Neural cell (in vitro differentiated cells): ENCODE results near the gene PPM1L. TPM values are rescaled to one million over a fixed set of nuclear protein-coding genes. Genes with fewer than 3 reads are reported as not detected.

Experiments used
- H2AFZ ChIP-seq: fragments of 200-600, 300-800 bp; sonication (generic), shearing (Covaris generic); 2 replicates; pipeline ENCODE4 v1.6.0; 2014; ENCODE audit warnings: low read depth, mild to moderate bottlenecking, antibody characterized with exemption, low read length, moderate library complexity
- H3F3A ChIP-seq: fragments of 200-600 bp; shearing (Covaris generic); 2 replicates; pipeline ENCODE4 v1.6.1; 2016; ENCODE audit warnings: mild to moderate bottlenecking, moderate library complexity, mixed read lengths, antibody characterized with exemption, low read length; ENCODE audit not compliant: insufficient read depth, poor library complexity, severe bottlenecking
- H3K27ac ChIP-seq: fragments of 200-600, 300-800 bp; sonication (generic), shearing (Covaris generic); 2 replicates; pipeline ENCODE4 v1.5.1; 2014; ENCODE audit warnings: mild to moderate bottlenecking, low read length, moderate library complexity
- H3K27me3 ChIP-seq: fragments of 300-800, 200-600 bp; sonication (generic), shearing (Covaris generic); 2 replicates; pipeline ENCODE4 v1.6.0; 2014; ENCODE audit warnings: mild to moderate bottlenecking, low read depth, low read length, moderate library complexity; ENCODE audit not compliant: insufficient read depth
- H3K36me3 ChIP-seq: fragments of 300-800, 200-600 bp; sonication (generic), shearing (Covaris generic); 2 replicates; pipeline ENCODE4 v1.5.1; 2014; ENCODE audit warnings: mild to moderate bottlenecking, antibody characterized with exemption, low read length, moderate library complexity; ENCODE audit not compliant: insufficient read depth
- H3K4me2 ChIP-seq: fragments of 300-800, 200-600 bp; sonication (generic), shearing (Covaris generic); 2 replicates; pipeline ENCODE4 v1.6.0; 2014; ENCODE audit warnings: mild to moderate bottlenecking, low read length
- H3K4me3 ChIP-seq: fragments of 300-800, 200-600 bp; sonication (generic), shearing (Covaris generic); 2 replicates; pipeline ENCODE4 v1.5.1; 2014; ENCODE audit warnings: mild to moderate bottlenecking, low read length, moderate library complexity
- H3K79me2 ChIP-seq: fragments of 200-600 bp; shearing (Covaris generic); replicated peaks from 2 replicates; pipeline ENCODE4 v1.6.0; 2014; ENCODE audit warnings: mild to moderate bottlenecking, low read length, moderate library complexity; ENCODE audit not compliant: insufficient read depth
- H3K9ac ChIP-seq: fragments of 300-800, 200-600 bp; sonication (generic), shearing (Covaris generic); 2 replicates; pipeline ENCODE4 v1.6.1; 2016; ENCODE audit warnings: mild to moderate bottlenecking, low read length, mixed read lengths
- H3K9me2 ChIP-seq: fragments of 200-600 bp; shearing (Covaris generic); 2 replicates; pipeline ENCODE4 v1.6.1; 2016; ENCODE audit warnings: mild to moderate bottlenecking, low read length, mixed read lengths; ENCODE audit not compliant: insufficient read depth
- H3K9me3 ChIP-seq: fragments of 200-600, 300-800 bp; sonication (generic), shearing (Covaris generic); 2 replicates; pipeline ENCODE4 v1.6.1; 2016; ENCODE audit warnings: mild to moderate bottlenecking, mixed run types, low read length, moderate library complexity, mixed read lengths
- H4K20me1 ChIP-seq: fragments of 200-600 bp; shearing (Covaris generic); 2 replicates; pipeline ENCODE4 v1.6.1; 2016; ENCODE audit warnings: mild to moderate bottlenecking, mixed run types; ENCODE audit not compliant: insufficient read depth
- CTCF ChIP-seq: fragments of 450-650 bp; IDR thresholded peaks from 2 replicates; pipeline ENCODE4 v1.5.1; 2014; ENCODE audit warnings: antibody characterized with exemption, mild to moderate bottlenecking, moderate library complexity; ENCODE audit not compliant: poor library complexity, severe bottlenecking
- EP300 ChIP-seq: fragments of 450-650 bp; conservative IDR thresholded peaks from 2 replicates; pipeline ENCODE4 v1.6.1; 2014; ENCODE audit warnings: antibody characterized with exemption, mild to moderate bottlenecking, moderate library complexity; ENCODE audit not compliant: poor library complexity, severe bottlenecking
- EZH2 ChIP-seq: fragments of 200-600, 300-800 bp; shearing (Covaris generic), sonication (generic); IDR thresholded peaks from 2 replicates; pipeline ENCODE4 v1.6.1; 2014; ENCODE audit warnings: antibody characterized with exemption, low read length, borderline replicate concordance, mild to moderate bottlenecking; ENCODE audit not compliant: insufficient read depth, poor library complexity, severe bottlenecking
- MXI1 ChIP-seq: fragments of 450-650 bp; conservative IDR thresholded peaks from 2 replicates; pipeline ENCODE4 v1.6.1; 2014; ENCODE audit warnings: antibody characterized with exemption, mild to moderate bottlenecking; ENCODE audit not compliant: poor library complexity, severe bottlenecking
- POLR2AphosphoS5 ChIP-seq: IDR thresholded peaks from 2 replicates; pipeline ENCODE4 v1.6.1; 2012
- RAD21 ChIP-seq: fragments of 450-650 bp; conservative IDR thresholded peaks from 2 replicates; pipeline ENCODE4 v1.6.1; 2014; ENCODE audit warnings: antibody characterized with exemption, mild to moderate bottlenecking, moderate library complexity
- REST ChIP-seq: IDR thresholded peaks from 2 replicates; pipeline ENCODE4 v1.6.1; 2012; ENCODE audit warnings: borderline replicate concordance
- SMC3 ChIP-seq: fragments of 450-650 bp; conservative IDR thresholded peaks from 2 replicates; pipeline ENCODE4 v1.6.1; 2014; ENCODE audit warnings: antibody characterized with exemption, mild to moderate bottlenecking, moderate library complexity; ENCODE audit not compliant: poor library complexity
- TAF1 ChIP-seq: IDR thresholded peaks from 2 replicates; pipeline ENCODE4 v1.6.1; 2012; ENCODE audit warnings: low read depth
- polyA plus RNA-seq: library from polyadenylated mRNA; depleted of rRNA; stranded (reverse); fragments of >200 nt; gene quantifications from 2 replicates; pipeline ENCODE4 v1.2.3, GENCODE V29; 2014

The PPM1L gene
- polyA plus RNA-seq, 1 donor from 2014 or later: 24.9 TPM

- no peaks in the 10 kb centered on the region for H3K9me3 ChIP-seq
- H3K9me2 ChIP-seq: no peaks in the 10 kb centered on the region
- H3K9ac ChIP-seq: peak overlapping the region; percentile 85
- H2AFZ ChIP-seq: peak overlapping the region; percentile 85
- no peak for TF ChIP-seq POLR2AphosphoS5
- H3K27ac ChIP-seq: peak overlapping the region; percentile 90
- H3K4me3 ChIP-seq: peak overlapping the region; percentile 93
- H3F3A ChIP-seq: no peaks in the 10 kb centered on the region
- H3K36me3 ChIP-seq: no peaks in the 10 kb centered on the region
- peak overlapping the region; percentile 71 for H3K4me2 ChIP-seq
- H3K27me3 ChIP-seq: no peaks in the 10 kb centered on the region
- no peaks in the 10 kb centered on the region for H4K20me1 ChIP-seq
- peaks cover 21% of the 10 kb centered on the region for H3K79me2 ChIP-seq
Observed at GRCh38 chr3:160753953-160754352, 2.1 kb upstream of the PPM1L start.

GRCh38 chr3:160754371-160754854 is 1.6 kb upstream of the PPM1L start:
- Histone ChIP-seq H3F3A (no peaks in the 10 kb centered on the region), H3K9me2 (no peaks in the 10 kb centered on the region), H3K9me3 (no peaks in the 10 kb centered on the region), H4K20me1 (no peaks in the 10 kb centered on the region), H3K27me3 (no peaks in the 10 kb centered on the region), H2AFZ (peak overlapping the region; percentile 85), H3K9ac (peak overlapping the region; percentile 85), H3K4me2 (peak overlapping the region; percentile 71), H3K79me2 (peaks cover 26% of the 10 kb centered on the region), H3K27ac (peak overlapping the region; percentile 90), H3K4me3 (peak overlapping the region; percentile 93), H3K36me3 (no peaks in the 10 kb centered on the region)
- TF ChIP-seq CTCF (no peak), REST (no peak), TAF1 (no peak), RAD21 (no peak), SMC3 (no peak), EP300 (no peak), MXI1 (no peak), EZH2 (no peak), POLR2AphosphoS5 (no peak)
